ENCODE results near the gene TUFT1.
"Not testable (repeated sequence)": the region's sequence is repeated elsewhere in the genome, so short reads cannot be mapped to it uniquely, and the experiment has no call there.

Gene TUFT1

DNA sequence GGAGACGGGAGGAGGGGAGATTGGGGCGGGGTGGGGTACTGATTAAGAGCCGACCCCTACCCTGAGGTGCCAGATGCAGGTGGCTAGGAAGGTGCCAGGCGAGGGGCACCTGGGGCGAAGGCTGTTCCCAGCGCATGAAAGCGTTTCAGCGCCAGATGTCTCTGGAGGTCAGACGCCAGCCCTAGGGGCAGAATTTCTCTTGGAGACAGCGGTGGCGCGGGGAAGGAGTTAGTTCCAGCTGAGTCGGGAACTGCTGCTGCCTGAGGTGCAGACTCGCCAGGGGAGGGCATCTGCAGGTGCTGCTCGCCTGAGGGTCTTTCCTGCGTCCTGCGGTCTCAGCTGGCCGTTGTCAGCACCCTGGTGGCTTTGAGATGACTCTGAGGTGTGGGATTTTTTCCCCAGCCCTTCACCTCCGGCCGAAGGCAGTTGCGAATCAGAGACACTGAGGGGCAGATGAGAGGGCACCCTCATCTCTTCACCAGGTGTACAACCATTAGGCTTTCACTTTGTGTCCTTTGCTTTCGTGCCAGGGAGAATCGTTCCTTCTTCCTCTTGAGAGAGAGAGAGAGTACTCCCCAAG, 28.4 kb upstream of the TUFT1 start:
- H3K4me3 ChIP-seq (ENCODE audit: low read length), result peak overlapping the region; percentile 71
- DNase-seq (ENCODE audit: low read depth, low spot score), result peak; percentile 28

- H3K4me3 ChIP-seq (ENCODE audit: low read length), result peak overlapping the region; percentile 71
- DNase-seq (ENCODE audit: low read depth, low spot score), result no peak
Observed at GRCh38 chr1:151512326-151512725, 27.8 kb upstream of the TUFT1 start.

DNA sequence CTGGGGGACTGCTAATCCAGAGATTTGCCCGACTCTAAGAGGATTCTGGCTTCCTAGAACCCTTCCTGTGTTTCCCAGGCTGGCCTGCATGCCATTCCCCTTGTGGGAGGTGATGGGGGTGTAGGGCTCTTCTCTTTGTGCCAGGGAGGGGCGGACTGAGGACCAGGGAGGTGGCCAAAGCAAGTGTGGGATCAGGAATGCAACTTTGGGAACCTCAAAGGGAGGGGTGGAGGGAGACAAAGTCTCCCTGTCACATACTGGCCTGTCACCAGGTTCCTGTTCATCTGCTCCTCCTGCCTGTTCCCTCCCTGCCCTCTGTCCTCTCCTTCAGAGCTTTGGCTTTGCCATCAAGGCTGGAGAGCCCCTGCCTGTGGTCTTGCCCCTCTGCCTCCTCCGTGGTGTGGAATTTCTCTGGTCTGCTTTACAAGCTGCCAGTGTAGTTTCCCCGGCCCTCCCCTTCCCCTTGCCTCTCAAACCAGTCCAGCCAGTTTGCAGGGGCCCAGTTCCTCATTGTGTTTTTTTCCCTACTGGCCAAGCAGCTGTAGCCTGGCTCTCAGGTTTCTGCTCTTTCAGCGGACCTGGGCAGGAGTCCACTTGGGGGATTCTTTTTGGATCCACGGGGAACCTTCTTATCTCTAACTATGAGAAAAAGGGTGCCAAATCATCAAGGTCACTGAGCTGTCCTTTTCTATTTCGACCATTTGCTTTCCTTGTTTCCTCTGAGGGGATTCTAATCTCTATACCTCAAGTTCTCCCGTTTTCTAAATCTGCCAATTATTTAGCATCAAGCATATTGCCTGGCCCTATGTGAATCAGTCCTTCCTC, 27.1 kb upstream of the TUFT1 start:
- no peak overlapping the region for H3K4me3 ChIP-seq (ENCODE audit: low read length)
- DNase-seq (ENCODE audit: low read depth, low spot score), result no peak

DNA sequence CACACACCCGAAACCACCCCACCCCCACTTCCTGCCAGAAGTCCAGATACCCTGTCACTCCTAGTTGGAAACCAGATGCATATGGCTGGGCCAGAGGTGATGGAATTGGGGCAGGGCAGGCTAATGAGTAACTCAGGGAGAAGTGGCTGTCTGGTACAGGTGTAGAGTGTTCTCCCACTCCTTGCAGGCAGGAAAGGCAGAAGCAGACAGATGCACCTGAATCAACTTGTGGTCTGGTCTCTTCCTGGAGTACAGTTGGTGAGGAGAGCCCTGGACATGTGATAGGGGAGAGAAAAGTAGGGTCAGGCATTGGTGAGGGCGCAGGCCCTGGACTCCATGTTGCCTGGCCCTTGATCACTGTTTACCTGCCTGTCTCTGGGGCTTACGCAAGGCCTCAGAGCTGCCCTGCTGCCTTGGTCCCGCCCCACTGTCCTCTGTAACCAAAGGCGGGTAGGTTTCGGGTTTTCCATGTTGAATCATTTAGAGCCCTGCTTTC, 26.4 kb upstream of the TUFT1 start:
- DNase-seq (ENCODE audit: low read depth, low spot score), result no peak
- no peak overlapping the region for H3K4me3 ChIP-seq (ENCODE audit: low read length)

DNA sequence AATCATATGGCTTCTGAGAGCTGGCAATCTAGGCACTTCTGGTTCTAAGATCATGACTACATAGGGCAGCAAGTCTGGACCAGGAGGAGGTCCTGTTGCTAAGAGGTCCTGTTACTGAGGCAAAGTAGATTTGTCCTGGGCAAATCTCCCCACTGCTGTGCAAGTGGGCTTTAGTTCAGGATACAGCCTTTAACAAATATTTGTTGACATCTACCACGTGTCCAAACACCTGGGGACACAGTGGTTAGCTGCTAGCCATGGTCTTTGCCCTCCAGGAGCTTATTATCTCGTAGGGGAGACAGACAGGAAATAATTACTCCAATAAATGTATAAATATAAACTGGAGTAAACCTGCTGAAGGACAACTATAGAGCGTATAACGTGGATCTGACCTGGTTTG, 25.7 kb upstream of the TUFT1 start:
- H3K4me3 ChIP-seq (ENCODE audit: low read length), result no peak overlapping the region
- DNase-seq (ENCODE audit: low read depth, low spot score), result no peak

DNA sequence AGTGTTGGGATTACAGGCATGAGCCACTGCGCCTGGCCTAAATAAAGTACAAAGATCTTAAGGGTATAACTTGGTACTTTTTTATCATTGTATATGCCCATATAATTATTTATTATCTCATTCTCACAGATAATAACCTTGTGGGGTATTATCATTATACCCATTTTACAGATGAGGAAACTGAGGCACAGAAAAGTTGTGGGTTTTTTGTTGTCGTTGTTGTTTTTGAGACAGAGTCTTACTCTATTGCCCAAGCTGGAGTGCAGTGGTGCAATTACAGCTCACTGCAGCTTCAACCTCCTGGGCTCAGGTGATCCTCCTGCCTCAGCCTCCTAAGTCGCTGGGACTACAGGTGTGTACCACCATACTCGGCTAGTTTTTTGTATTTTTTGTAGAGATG, 24.8 kb upstream of the TUFT1 start:
- H3K4me3 ChIP-seq (ENCODE audit: low read length), result no peak overlapping the region
- DNase-seq (ENCODE audit: low read depth, low spot score), result no peak

DNA sequence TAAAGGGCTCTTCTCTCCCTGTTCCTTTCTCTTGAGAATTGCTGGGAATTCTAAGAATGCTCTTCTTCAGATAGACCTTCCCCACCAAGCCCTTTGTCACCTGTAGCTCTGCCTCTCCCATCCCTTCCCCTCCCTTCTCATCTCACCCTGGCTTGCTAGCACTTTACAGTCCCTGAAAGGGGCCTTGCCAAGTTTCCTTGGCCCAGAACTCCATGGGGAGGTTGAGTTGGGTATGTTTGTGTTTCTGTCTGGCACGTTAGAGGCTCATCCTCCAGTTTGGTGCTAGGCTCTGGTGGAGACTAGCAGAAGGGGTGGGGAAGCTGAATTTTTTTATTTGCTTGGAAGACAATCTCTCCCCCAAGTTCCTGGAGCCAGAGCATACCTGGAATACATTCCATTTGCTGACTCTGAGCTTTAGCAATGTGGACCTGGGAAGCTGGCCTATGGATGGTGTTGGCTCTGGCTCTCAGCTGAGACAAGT, 24.0 kb upstream of the TUFT1 start:
- DNase-seq (ENCODE audit: low read depth, low spot score), result no peak
- no peak overlapping the region for H3K4me3 ChIP-seq (ENCODE audit: low read length)

- no peak for DNase-seq (ENCODE audit: low read depth, low spot score)
- H3K4me3 ChIP-seq (ENCODE audit: low read length), result no peak overlapping the region
Observed at GRCh38 chr1:151518431-151518830, 21.7 kb upstream of the TUFT1 start.

DNA sequence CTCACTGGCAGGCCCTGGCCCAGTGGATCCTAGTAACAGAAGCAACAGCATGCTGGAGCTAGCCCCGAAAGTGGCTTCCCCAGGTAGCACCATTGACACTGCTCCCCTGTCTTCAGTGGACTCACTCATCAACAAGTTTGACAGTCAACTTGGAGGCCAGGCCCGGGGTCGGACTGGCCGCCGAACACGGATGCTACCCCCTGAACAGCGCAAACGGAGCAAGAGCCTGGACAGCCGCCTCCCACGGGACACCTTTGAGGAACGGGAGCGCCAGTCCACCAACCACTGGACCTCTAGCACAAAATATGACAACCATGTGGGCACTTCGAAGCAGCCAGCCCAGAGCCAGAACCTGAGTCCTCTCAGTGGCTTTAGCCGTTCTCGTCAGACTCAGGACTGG, 21.2 kb upstream of the TUFT1 start:
- no peak for DNase-seq (ENCODE audit: low read depth, low spot score)
- no peak overlapping the region for H3K4me3 ChIP-seq (ENCODE audit: low read length)

GRCh38 chr1:151519667-151520066, 20.4 kb upstream of the TUFT1 start:
- DNase-seq (ENCODE audit: low read depth, low spot score), result no peak
- no peak overlapping the region for H3K4me3 ChIP-seq (ENCODE audit: low read length)

DNA sequence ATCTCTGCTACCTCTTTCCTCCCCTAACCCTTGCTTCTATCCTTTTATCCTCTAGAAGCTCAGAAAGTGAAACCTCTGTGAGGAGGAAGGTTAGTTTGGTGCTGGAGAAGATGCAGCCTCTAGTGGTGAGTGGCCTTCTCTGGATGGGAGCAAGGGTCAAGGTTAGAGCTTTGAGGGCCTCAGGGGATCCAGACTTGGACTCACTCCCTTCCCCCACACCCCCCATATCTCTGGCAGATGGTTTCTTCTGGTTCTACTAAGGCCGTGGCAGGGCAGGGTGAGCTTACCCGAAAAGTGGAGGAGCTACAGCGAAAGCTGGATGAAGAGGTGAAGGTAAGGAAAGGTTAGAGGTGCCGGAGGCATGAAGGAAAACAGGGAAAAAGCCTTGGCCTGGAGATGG, 19.8 kb upstream of the TUFT1 start:
- no peak for DNase-seq (ENCODE audit: low read depth, low spot score)

GRCh38 chr1:151522427-151522826, 17.7 kb upstream of the TUFT1 start:
- not testable (repeated sequence) for H3K4me3 ChIP-seq (ENCODE audit: low read length); DNase-seq (ENCODE audit: low read depth, low spot score)

More for the DNA sequence above, 19.8 kb upstream of the TUFT1 start:
- no peak overlapping the region for H3K4me3 ChIP-seq (ENCODE audit: low read length)

- no peak overlapping the region for H3K4me3 ChIP-seq (ENCODE audit: low read length)
- DNase-seq (ENCODE audit: low read depth, low spot score), result no peak
Observed at GRCh38 chr1:151523326-151523725, 16.8 kb upstream of the TUFT1 start.

DNA sequence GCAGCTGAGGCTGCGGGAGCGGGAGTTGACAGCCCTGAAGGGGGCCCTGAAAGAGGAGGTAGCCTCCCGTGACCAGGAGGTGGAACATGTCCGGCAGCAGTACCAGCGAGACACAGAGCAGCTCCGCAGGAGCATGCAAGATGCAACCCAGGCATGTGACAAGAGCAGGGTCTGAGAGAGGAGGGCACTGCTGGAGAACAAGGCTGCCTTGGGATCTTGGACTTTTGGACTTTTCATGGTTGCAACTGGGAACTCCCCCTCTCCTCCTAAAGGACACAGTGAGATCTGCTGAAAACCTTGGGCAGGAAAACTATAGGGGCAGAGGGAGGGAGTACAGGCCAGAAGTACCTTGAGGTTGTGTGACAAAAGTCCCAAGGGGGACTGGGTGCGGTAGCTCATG, 15.4 kb upstream of the TUFT1 start:
- no peak for DNase-seq (ENCODE audit: low read depth, low spot score)
- no peak overlapping the region for H3K4me3 ChIP-seq (ENCODE audit: low read length)

DNA sequence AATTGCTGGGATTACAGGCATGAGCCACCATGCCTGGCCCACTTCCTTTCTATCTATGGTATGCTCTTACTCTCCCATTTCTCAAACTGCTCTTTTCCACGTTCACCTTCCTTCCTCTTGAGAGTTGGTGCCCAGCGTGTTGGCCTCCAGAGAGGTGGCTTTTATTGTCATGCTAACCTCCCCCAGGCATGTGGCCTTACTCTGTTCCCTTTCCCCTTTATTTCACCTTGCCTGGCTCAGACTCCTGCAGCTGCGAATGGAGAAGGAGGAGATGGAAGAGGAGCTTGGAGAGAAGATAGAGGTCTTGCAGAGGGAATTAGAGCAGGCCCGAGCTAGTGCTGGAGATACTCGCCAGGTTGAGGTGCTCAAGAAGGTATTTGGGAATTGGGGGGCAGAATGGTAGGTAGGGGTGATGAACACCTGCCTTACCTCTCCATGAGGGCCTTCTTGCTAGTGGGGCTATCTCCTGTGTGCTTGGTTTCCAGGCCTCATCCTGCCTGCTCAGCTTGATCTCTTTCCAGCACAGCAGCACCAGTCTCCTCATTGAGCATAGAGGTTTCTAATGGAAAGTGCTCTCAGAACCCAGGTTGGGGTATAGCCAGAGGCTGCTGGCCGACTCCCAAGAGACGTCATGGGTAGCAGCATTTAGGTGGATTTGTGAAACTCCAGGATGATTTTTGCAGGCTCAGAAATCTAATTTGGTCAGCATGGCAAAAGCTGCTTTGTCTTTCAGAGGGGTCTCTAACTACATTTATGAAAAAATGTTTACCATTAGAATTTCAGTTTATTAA, 13.2 kb upstream of the TUFT1 start:
- no peak for DNase-seq (ENCODE audit: low read depth, low spot score)
- H3K4me3 ChIP-seq (ENCODE audit: low read length), result no peak overlapping the region

GRCh38 chr1:151529211-151529702, 10.9 kb upstream of the TUFT1 start:
- H3K4me3 ChIP-seq (ENCODE audit: low read length), result no peak overlapping the region
- DNase-seq (ENCODE audit: low read depth, low spot score), result no peak

DNA sequence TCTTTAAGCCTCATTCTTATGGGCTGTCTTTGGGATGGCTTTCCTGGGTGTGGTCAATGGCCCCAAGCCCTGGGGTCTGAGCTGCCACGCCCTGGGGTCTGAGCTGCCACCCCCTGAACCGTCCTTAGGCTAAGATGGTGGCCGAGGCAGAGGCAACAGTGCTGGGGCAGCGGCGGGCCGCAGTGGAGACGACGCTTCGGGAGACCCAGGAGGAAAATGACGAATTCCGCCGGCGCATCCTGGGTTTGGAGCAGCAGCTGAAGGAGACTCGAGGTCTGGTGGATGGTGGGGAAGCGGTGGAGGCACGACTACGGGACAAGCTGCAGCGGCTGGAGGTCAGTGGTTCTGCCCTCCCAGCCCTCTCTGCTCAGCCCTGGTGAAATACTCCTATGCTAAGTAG, 10.3 kb upstream of the TUFT1 start:
- no peak overlapping the region for H3K4me3 ChIP-seq (ENCODE audit: low read length)
- no peak for DNase-seq (ENCODE audit: low read depth, low spot score)

- H3K4me3 ChIP-seq (ENCODE audit: low read length), result no peak overlapping the region
Observed at GRCh38 chr1:151530461-151530860, 9.6 kb upstream of the TUFT1 start.

DNA sequence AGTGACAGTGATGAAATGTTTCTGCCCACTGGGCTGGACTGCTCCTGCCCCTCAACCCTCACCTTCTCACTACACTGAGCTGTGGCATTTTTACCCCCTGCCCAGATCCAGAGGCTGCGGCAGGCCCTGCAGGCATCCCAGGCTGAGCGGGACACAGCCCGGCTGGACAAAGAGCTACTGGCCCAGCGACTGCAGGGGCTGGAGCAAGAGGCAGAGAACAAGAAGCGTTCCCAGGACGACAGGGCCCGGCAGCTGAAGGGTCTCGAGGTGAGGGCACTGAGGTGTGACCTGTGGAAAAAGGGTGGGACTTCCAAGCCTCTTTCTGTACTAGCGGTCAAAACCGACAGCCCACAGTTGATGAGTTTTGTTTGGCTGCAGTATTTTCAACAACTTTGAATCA, 6.2 kb upstream of the TUFT1 start:
- no peak overlapping the region for H3K4me3 ChIP-seq (ENCODE audit: low read length)
- DNase-seq (ENCODE audit: low read depth, low spot score), result no peak

More at GRCh38 chr1:151530461-151530860, 9.6 kb upstream of the TUFT1 start:
- no peak for DNase-seq (ENCODE audit: low read depth, low spot score)

Measured in Jurkat, Clone E6-1 (cell line).